GDM1 (cell line): ENCODE data around the gene E2F7.
"Not testable (repeated sequence)": the region's sequence is repeated elsewhere in the genome, so short reads cannot be mapped to it uniquely, and the experiment has no call there.

Experiments used
- DNase-seq: peaks from one replicate; lab custom pipeline; 2025; lab: John Stamatoyannopoulos, UW

Gene E2F7

GRCh38 chr12:77065361-77066204 lies at the start of gene E2F7:
TSS of gene E2F7 (minus strand) at chr12:77065569. CDS start at chr12:77064635, 934 bp downstream.
- peak; percentile 89 for DNase-seq

GRCh38 chr12:77113971-77114370 lies 48.6 kb upstream of the E2F7 start:
- DNase-seq, result no peak

GRCh38 chr12:77108707-77109106 lies 43.3 kb upstream of the E2F7 start:
- DNase-seq, result no peak

- DNase-seq, result no peak
Measured at GRCh38 chr12:77107121-77107520, 41.8 kb upstream of the E2F7 start.

DNA sequence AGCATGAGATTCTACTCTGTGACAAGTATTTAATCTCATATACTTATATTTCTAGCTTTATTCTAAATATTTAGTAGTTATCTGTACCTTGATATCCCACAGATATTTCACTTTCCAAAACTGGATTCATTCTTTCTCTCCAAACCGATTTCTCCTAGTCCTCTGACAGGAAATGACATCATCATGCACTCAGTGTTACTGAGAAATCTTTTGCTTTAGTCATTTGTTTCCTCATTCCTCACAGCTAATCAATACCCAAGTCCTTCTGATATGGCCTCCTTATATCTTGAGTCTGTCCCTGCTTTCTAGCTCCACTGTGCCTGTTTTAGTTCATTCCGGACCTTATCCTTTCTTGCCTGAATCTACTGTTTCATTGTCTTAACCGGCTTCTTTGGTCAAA lies 39.4 kb upstream of the E2F7 start:
- DNase-seq, result no peak

DNA sequence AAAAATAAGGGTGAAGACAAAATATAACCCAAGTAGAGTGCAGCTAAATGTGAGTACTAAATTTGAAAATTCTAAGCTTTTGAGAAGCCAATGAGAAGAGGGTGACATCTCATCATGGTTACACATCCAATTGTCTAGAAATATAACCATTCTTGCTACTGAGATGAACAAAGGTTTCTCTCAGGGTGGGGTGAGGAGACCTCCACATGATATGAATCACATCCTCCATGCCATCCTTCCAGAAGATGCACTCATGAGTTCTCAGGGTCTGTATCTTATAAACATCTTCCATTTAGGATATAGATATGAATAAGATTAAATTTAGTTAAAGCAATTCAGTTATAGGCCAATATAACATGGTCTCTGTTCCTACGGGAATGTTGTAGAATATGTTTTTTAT lies 38.9 kb upstream of the E2F7 start:
- no peak for DNase-seq

DNA sequence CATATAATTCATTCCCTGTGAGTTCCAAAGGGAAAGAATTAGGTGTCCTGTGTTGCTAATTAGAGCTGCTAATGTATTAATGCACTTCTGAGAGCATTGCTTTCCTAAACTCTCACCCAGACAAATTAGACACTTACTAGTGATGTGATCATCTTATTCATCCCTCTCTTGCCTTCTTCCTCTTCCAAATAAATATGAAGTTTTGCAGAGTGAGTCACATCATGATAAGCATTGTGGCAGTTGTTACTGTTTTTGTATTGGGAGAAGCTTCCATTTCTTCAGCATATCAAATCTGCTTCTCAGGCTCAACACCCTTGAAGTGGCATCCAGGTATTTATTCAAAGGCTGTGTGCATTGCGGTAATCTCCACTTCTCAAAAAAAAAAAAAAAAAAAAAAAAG lies 37.3 kb upstream of the E2F7 start:
- DNase-seq, result no peak

- DNase-seq, result no peak
Measured at GRCh38 chr12:77102123-77102522, 36.8 kb upstream of the E2F7 start.

GRCh38 chr12:77099799-77100198 lies 34.4 kb upstream of the E2F7 start:
- no peak for DNase-seq

GRCh38 chr12:77097846-77098245 lies 32.5 kb upstream of the E2F7 start:
- no peak for DNase-seq

DNA sequence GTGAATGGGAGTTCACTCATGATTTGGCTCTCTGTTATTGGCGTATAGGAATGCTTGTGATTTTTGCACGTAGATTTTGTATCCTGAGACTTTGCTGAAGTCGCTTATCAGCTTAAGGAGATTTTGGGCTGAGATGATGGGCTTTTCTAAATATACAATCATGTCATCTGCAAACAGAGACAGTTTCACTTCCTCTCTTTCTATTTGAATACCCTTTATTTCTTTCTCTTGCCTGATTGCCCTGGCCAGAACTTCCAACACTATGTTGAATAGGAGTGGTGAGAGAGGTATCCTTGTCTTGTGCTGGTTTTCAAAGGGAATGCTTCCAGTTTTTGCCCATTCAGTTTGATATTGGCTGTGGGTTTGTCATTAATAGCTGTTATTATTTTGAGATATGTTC lies 26.9 kb upstream of the E2F7 start:
- DNase-seq, result not testable (repeated sequence)

- DNase-seq, result no peak
Measured at GRCh38 chr12:77089686-77090220, 24.4 kb upstream of the E2F7 start.

- DNase-seq, result no peak
Measured at GRCh38 chr12:77087427-77087826, 22.1 kb upstream of the E2F7 start.

GRCh38 chr12:77082021-77082420 lies 16.7 kb upstream of the E2F7 start:
- no peak for DNase-seq

GRCh38 chr12:77079631-77080030 lies 14.3 kb upstream of the E2F7 start:
- no peak for DNase-seq

GRCh38 chr12:77078231-77078630 lies 12.9 kb upstream of the E2F7 start:
- no peak for DNase-seq

GRCh38 chr12:77076886-77077285 lies 11.5 kb upstream of the E2F7 start:
- DNase-seq, result no peak

GRCh38 chr12:77073894-77074293 lies 8.5 kb upstream of the E2F7 start:
- not testable (repeated sequence) for DNase-seq

DNA sequence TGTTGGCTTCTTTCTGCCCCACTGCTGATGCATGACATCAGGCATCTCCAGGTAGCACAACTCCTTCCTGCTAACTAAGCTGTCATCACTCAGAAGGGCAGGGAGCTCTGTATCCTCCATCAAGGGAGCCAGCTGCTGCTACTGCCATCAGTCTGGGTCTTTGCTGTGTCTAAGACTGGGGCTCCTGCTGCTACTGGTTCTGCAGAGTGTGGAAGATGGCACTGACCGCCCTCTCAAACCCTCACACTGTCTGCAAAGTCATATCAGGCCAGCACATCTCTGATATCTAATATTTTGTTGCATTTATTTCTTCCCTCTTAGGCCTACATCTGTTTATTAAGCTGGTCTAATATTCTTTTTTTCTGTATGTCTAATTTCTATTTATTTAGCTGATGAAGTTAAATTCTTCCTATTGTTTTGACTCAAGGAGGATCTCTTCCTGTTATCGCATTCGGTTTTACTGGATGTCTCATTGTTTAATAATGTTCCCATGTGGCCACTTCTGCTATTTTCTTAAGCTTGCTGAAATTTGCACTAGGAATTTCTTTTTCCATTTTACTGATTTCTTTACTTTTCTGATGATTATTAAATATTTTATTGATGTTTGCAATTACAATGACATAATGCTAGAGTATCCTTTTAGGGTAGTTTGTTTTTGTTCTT lies 7.6 kb upstream of the E2F7 start:
- no peak for DNase-seq

DNA sequence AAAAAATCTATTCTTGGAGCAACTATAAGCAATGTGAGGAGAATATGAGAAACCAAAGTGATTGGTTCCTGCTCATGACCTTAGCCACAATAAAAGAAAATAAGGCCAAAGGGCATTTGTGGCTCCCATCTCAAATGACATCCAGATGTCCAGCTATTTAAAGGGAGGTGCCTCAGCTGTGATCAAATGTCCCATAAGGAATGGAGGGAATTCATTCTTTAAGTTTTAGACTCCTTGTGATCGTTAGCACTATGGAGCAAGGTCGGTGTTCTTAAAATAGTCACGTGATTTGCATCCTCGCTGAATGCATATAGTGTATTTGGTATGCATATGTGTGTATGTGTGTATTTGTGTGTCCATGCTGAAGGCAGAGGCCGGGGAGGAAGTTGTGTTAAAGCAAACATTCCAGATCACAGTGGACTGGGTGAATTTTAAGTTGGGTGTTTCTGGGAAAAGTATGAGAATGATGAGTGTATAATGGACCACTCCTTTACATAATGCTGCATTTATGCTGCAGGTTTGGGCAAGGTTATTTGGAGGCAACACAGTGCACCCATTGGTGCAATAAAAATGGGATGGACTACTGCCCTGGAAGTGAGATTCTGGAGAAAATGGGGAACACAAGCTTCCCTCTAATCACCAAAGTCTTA lies 5.6 kb upstream of the E2F7 start:
- DNase-seq, result no peak

DNA sequence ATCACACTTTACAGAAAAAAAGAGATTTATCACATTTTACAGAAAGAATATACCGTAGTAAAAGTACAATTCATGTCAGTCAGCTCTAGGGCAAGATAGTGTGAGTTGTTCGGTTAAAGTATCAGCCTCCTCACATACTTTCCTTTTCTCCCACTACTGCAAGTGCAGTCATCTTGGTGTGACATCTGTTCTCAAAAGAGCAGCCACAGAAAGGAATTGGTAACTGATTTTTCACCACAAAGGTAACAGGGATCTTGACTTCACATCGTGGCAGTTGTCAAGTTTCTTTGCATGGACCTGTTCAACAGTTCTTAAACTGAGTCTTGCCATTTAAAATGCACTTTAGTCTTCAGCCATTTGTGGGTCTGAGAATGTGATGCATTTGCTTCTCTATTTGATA lies 5.0 kb upstream of the E2F7 start:
- DNase-seq, result no peak

DNA sequence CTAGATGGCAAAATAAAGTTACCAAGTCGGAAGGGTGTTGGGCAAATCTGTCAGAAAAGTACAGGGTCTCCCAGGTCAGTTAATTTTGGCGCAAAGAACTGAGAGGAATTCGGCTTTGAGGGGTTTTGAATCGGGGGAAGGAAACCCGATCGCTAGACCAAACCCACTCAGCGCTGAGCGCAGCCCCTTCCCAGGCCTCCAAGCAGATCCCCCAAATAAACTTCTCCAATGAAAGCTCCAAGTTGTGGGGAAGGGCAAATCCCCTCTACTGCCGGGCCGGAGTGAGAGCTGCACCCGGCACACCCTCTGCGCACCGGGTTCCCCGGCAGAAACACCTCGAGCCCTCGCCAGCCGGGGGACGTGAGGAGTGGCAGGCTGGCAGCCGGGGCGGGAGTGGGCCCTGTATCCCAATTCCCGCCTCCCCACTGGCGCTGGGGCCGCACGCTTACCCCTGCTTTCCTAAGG lies 441 bp downstream of the E2F7 start:
- DNase-seq, result no peak
